HepG2 (cell line): Measurements from ENCODE around the gene GGT7. TPM values are rescaled to one million over a fixed set of nuclear protein-coding genes. Genes with fewer than 3 reads are reported as not detected.
A peak's percentile ranks its signal among the peaks of the same experiment; 100 is the strongest.

Source experiments
- ATF7 ChIP-seq, 2 experiments: fragments of 450-650 bp in 1 of 2; sonication (generic) in 1 of 2; formaldehyde crosslinking in 1 of 2; IDR thresholded peaks; 2 replicates each; pipeline versions ENCODE4 v1.4.0 to v1.6.1; 2016 to 2020; ENCODE audit warnings: antibody characterized with exemption in 1 of 2, mild to moderate bottlenecking in 1 of 2, missing genetic modification reagents in 1 of 2
- GATAD2A ChIP-seq: IDR thresholded peaks from 2 replicates; pipeline ENCODE4 v1.6.1; 2016
- KMT2A ChIP-seq: sonication (generic); formaldehyde crosslinking; IDR thresholded peaks from 2 replicates; pipeline ENCODE4 v1.4.0; 2020; ENCODE audit warnings: missing genetic modification reagents
- PRPF4 ChIP-seq: fragments of 200-400 bp; formaldehyde crosslinking; IDR thresholded peaks from 2 replicates; pipeline ENCODE4 v1.6.1; 2016; ENCODE audit warnings: low read length, low read depth; ENCODE audit not compliant: poor library complexity, severe bottlenecking
- SMC3 ChIP-seq: IDR thresholded peaks from 2 replicates; pipeline ENCODE4 v1.6.1; 2011; ENCODE audit warnings: low read length, improper control_type of control experiment
- ZFAT ChIP-seq: sonication (generic); formaldehyde crosslinking; conservative IDR thresholded peaks from 2 replicates; pipeline ENCODE4 v1.8.1; 2023; ENCODE audit warnings: missing genetic modification reagents, inconsistent platforms
- ZNF143 ChIP-seq: sonication (generic); formaldehyde crosslinking; IDR thresholded peaks from 2 replicates; pipeline ENCODE4 v1.4.0; 2020; ENCODE audit warnings: missing genetic modification reagents
- ZNF460 ChIP-seq: sonication (generic); formaldehyde crosslinking; IDR thresholded peaks from 2 replicates; pipeline ENCODE4 v1.5.1; 2020; ENCODE audit warnings: missing genetic modification reagents, mild to moderate bottlenecking, borderline replicate concordance
- ZNF788 ChIP-seq: sonication (generic); formaldehyde crosslinking; IDR thresholded peaks from 2 replicates; pipeline ENCODE4 v1.5.0; 2020; ENCODE audit warnings: mild to moderate bottlenecking, missing genetic modification reagents, borderline replicate concordance
- ZSCAN20 ChIP-seq: sonication (generic); formaldehyde crosslinking; IDR thresholded peaks from 2 replicates; pipeline ENCODE4 v1.4.0; 2020; ENCODE audit warnings: missing genetic modification reagents, mild to moderate bottlenecking, borderline replicate concordance
- polyA plus RNA-seq, 8 experiments: library from polyadenylated mRNA; depleted of rRNA in 3 of 8; stranded (reverse) in 7 of 8; unstranded in 1 of 8; fragments of >200 nt; fragmentation: Illumina TruSeq in 4 of 8; extraction: Trizol in 4 of 8; gene quantifications; 2 replicates each; pipeline versions ENCODE4 v1.2.1 to v1.2.3, GENCODE V29; 2011 to 2016; ENCODE audit warnings: low read depth in 4 of 8, missing spikeins in 1 of 8, mixed read lengths in 1 of 8; ENCODE audit not compliant: insufficient read depth in 1 of 8
- total RNA-seq, 5 experiments: library from RNA; depleted of rRNA; stranded (reverse); fragments of >200 nt; fragmentation: Illumina TruSeq; extraction: Trizol; gene quantifications; 2 replicates each; pipeline ENCODE4 v1.2.3, GENCODE V29; 2016; ENCODE audit warnings: low read depth in 1 of 5
- TF ChIP-seq, protein P1 (sequence below): sonication (generic); formaldehyde crosslinking; IDR thresholded peaks from 2 replicates; pipeline ENCODE4 v1.5.0; 2020; ENCODE audit warnings: missing genetic modification reagents
- TF ChIP-seq, protein P2 (sequence below): sonication (generic); formaldehyde crosslinking; IDR thresholded peaks from 2 replicates; pipeline ENCODE4 v1.4.0; 2020; ENCODE audit warnings: mild to moderate bottlenecking, missing genetic modification reagents
- TF ChIP-seq, protein P3 (sequence below): IDR thresholded peaks from 2 replicates; pipeline ENCODE4 v1.6.1; 2016; ENCODE audit warnings: control low read depth
- TF ChIP-seq, protein P4 (sequence below): sonication (generic); formaldehyde crosslinking; IDR thresholded peaks from 2 replicates; pipeline ENCODE4 v1.5.0; 2020; ENCODE audit warnings: mild to moderate bottlenecking, missing genetic modification reagents
- TF ChIP-seq, protein P5 (sequence below): IDR thresholded peaks from 2 replicates; pipeline ENCODE4 v1.4.0; 2020; ENCODE audit warnings: mild to moderate bottlenecking, missing genetic modification reagents

GGT7 gene
- total and polyA plus RNA-seq, 2 of the 13 experiments (the other 11 are each of a cell fraction or from before 2014, with no cell fraction given) = 6.6 to 23.0 TPM

DNA sequence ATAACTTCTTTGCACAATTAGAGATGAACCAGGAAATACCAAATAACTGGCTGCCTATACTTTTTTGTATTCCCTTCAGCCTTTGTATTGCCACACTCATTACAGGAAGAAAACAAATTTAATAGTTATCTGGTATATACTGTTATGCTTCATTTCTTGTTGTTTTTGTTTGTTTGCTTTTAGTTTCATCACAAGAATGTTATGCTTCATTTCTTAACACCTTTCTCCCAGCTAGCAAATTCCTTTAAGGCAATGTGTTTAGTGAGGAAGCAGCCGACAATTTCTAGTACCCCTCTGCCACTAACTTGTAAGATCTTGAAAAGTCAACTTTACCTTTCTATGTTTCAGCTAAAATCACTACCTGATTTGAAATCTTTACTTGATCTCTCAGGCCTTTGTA is 48.6 kb downstream of the GGT7 start (continued):
- no peak for TF ChIP-seq ZNF460 (CRISPR knock-in tag)
- TF ChIP-seq, protein P1, sequence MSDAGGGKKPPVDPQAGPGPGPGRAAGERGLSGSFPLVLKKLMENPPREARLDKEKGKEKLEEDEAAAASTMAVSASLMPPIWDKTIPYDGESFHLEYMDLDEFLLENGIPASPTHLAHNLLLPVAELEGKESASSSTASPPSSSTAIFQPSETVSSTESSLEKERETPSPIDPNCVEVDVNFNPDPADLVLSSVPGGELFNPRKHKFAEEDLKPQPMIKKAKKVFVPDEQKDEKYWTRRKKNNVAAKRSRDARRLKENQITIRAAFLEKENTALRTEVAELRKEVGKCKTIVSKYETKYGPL = peak; percentile 64; the same call in 1 of the 2 replicates
- 0 out of 2 replicates have a peak, but pooled peaks have one; percentile 2 for TF ChIP-seq GATAD2A (CRISPR knock-in tag)
- TF ChIP-seq ZNF788 (CRISPR knock-in tag) = no peak
- 0 out of 2 replicates have a peak, but pooled peaks have one; percentile 1 for TF ChIP-seq KMT2A
- TF ChIP-seq ZFAT (CRISPR knock-in tag) = 0 out of 2 replicates have a peak, but pooled peaks have one; percentile 13
- TF ChIP-seq, protein P2, sequence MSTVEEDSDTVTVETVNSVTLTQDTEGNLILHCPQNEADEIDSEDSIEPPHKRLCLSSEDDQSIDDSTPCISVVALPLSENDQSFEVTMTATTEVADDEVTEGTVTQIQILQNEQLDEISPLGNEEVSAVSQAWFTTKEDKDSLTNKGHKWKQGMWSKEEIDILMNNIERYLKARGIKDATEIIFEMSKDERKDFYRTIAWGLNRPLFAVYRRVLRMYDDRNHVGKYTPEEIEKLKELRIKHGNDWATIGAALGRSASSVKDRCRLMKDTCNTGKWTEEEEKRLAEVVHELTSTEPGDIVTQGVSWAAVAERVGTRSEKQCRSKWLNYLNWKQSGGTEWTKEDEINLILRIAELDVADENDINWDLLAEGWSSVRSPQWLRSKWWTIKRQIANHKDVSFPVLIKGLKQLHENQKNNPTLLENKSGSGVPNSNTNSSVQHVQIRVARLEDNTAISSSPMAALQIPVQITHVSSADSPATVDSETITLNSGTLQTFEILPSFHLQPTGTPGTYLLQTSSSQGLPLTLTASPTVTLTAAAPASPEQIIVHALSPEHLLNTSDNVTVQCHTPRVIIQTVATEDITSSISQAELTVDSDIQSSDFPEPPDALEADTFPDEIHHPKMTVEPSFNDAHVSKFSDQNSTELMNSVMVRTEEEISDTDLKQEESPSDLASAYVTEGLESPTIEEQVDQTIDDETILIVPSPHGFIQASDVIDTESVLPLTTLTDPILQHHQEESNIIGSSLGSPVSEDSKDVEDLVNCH = 0 out of 2 replicates have a peak, but pooled peaks have one; percentile 26
- TF ChIP-seq, protein P3, sequence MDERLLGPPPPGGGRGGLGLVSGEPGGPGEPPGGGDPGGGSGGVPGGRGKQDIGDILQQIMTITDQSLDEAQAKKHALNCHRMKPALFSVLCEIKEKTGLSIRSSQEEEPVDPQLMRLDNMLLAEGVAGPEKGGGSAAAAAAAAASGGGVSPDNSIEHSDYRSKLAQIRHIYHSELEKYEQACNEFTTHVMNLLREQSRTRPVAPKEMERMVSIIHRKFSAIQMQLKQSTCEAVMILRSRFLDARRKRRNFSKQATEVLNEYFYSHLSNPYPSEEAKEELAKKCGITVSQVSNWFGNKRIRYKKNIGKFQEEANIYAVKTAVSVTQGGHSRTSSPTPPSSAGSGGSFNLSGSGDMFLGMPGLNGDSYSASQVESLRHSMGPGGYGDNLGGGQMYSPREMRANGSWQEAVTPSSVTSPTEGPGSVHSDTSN (CRISPR knock-in tag) = no peak
- TF ChIP-seq, protein P4, sequence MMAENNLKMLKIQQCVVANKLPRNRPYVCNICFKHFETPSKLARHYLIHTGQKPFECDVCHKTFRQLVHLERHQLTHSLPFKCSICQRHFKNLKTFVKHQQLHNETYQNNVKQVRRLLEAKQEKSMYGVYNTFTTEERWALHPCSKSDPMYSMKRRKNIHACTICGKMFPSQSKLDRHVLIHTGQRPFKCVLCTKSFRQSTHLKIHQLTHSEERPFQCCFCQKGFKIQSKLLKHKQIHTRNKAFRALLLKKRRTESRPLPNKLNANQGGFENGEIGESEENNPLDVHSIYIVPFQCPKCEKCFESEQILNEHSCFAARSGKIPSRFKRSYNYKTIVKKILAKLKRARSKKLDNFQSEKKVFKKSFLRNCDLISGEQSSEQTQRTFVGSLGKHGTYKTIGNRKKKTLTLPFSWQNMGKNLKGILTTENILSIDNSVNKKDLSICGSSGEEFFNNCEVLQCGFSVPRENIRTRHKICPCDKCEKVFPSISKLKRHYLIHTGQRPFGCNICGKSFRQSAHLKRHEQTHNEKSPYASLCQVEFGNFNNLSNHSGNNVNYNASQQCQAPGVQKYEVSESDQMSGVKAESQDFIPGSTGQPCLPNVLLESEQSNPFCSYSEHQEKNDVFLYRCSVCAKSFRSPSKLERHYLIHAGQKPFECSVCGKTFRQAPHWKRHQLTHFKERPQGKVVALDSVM (CRISPR knock-in tag) = no peak
- no peak for TF ChIP-seq SMC3
- no peak for TF ChIP-seq PRPF4
- TF ChIP-seq ZNF143 (CRISPR knock-in tag) = no peak
- TF ChIP-seq ZSCAN20 (CRISPR knock-in tag) = no peak
- no peak for TF ChIP-seq ATF7 (IDR thresholded peaks at IDR 0.05)
- no peak for TF ChIP-seq ATF7 (CRISPR knock-in tag; IDR thresholded peaks at IDR 0.05)
- TF ChIP-seq, protein P5, sequence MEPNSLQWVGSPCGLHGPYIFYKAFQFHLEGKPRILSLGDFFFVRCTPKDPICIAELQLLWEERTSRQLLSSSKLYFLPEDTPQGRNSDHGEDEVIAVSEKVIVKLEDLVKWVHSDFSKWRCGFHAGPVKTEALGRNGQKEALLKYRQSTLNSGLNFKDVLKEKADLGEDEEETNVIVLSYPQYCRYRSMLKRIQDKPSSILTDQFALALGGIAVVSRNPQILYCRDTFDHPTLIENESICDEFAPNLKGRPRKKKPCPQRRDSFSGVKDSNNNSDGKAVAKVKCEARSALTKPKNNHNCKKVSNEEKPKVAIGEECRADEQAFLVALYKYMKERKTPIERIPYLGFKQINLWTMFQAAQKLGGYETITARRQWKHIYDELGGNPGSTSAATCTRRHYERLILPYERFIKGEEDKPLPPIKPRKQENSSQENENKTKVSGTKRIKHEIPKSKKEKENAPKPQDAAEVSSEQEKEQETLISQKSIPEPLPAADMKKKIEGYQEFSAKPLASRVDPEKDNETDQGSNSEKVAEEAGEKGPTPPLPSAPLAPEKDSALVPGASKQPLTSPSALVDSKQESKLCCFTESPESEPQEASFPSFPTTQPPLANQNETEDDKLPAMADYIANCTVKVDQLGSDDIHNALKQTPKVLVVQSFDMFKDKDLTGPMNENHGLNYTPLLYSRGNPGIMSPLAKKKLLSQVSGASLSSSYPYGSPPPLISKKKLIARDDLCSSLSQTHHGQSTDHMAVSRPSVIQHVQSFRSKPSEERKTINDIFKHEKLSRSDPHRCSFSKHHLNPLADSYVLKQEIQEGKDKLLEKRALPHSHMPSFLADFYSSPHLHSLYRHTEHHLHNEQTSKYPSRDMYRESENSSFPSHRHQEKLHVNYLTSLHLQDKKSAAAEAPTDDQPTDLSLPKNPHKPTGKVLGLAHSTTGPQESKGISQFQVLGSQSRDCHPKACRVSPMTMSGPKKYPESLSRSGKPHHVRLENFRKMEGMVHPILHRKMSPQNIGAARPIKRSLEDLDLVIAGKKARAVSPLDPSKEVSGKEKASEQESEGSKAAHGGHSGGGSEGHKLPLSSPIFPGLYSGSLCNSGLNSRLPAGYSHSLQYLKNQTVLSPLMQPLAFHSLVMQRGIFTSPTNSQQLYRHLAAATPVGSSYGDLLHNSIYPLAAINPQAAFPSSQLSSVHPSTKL (CRISPR knock-in tag) = 0 out of 2 replicates have a peak, but pooled peaks have one; percentile 10
